DLD1 (cell line): ENCODE data around the gene CPHXL2.

ENCODE experiments used
- in situ Hi-C: cut with HindIII; loops from 2 replicates; pipeline ENCODE4 v1.10.0; 2017; ENCODE audit warnings: low sequenced_read_pairs

Gene CPHXL2

DNA sequence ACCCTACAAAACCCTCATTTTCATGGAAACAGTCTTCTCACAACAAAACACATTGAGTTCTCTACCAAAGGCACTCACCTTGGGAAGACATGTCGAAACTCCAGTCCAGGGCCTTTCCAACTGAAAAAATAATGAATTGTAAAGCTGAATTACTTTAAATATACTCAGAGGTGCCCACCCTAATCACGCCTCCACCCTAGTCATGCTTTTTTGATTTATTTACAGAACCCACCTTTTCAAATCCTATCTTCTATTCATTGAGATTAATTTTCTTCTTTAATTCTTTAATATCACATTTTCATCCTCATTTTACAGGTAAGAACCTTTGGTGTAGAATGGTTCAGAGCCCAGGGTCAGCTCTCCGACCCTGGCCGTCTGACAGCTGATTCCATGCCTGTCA lies at the start of gene CPHXL2:
CPHXL2 (minus strand) TSS at position 101 of the 400 bp plus-strand sequence; CDS start at position 91, 10 bp downstream.
- in situ Hi-C loops: no loop called here

DNA sequence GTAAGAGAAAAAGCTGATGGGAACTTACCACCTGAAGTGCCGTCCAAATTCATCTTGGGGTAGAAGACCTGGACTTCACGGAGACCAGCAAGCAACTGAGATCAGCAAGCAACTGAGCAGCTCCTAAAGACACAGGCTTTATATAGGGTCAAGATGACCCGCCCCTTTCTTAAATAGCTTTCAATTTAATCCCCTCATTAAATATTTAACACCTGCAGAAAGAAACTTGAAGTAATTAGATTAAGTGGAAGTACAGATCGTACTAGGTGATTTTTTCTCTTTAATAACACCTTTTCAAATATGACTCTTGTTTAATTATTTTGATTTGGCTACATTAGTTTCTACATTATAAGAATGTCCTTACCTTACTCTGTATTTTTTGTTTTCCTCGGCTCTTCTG lies 49.6 kb upstream of the CPHXL2 start, which contains the start of gene CPHXL:
CPHXL (minus strand) TSS at position 101 of the 400 bp plus-strand sequence; CDS start at position 53, 48 bp downstream.
- in situ Hi-C loops: no loop called here

DNA sequence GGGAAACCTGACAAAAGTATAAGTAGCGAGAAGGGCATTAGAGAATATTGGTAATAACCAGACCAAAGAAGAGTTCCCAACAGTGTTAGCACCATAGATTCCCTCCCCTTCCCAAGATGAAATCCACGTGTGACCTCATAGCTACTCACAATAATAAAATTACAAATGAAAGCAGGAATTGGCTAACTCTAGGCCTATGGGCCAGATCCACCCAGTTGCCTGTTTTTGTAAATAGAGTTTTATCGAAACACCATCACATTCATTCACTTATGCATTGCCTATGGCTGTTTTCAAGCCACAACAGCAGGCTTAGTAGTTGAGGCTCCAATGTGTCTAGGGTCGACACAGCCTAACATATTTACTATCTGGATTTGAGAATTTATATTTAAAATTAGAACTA lies 41.6 kb upstream of the CPHXL2 start:
- in situ Hi-C loops: no loop called here

DNA sequence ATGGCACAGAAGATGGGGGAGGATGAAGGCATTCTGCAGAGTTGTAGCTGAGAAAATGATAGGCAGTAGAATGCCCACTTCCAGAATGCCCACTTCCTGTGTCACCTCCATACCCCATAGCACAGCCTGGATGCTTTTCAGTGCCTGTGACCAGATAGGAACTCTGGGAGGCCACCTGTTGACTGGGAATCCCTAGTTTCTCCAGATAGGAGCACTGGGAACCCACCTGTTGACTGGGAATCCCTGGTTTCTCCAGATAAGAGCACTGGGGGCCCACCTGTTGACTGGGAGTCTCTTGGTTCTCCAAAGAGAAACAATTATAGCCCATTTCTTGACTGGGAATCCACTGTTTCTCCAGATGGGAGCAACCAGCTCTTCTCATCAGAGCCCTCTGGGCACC lies 37.9 kb upstream of the CPHXL2 start:
- in situ Hi-C loops: no loop called here

DNA sequence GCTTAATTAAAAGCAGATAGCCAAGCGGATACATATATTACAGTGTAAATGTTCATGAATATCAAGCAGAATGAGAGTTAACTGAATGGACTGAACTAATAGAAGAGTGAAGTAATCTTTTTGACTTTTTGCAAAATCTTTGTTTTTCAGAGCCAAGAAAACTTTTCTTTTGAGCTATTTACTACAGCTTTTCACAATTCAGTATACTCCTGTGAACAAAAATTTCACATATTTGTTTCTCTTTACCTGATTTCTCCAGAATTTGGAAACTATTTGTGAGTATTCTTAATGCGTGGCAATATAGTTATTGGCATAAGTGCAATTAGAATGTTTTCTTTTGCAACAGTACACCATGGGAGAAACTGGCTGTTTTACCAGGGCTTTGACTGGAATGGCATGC lies 33.5 kb upstream of the CPHXL2 start:
- in situ Hi-C loops: no loop called here

DNA sequence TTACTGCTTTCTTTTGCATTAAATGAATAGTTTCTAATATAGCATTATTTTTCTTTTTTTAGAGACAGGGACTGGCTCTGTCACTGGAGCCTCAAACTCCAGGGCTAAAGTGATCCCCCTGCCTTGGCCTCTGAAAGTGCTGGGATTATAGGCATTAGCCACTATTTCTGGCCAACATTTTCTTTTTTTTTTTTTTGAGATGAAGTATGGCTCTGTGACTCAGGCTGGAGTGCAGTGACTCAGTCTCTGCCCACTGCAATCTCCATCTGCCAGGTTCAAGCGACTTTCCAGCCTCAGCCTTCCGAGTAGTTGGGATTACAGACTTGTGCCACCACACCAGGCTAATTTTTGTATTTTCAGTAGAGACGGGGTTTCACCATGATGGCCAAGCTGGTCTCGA lies 26.5 kb upstream of the CPHXL2 start:
- in situ Hi-C loops: no loop called here

DNA sequence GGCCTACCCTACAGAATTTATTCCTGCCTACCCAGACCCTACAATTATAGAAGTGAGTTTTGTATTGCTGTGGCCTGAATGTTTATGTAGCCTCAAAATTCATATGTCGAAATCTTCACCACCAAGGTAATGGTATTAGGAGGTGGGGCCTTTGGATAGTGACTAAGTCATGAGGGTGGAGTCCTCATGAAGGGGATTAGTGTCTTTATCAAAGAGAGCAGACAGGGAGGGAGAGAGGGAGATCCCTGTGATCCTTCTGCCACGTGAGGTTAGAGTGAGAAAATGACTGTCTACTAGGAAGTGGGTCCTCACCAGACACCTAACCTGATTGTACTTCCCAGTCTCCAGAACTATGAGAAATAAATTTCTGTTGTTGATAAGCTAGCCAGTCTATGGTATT lies 25.4 kb upstream of the CPHXL2 start:
- in situ Hi-C loops: no loop called here

DNA sequence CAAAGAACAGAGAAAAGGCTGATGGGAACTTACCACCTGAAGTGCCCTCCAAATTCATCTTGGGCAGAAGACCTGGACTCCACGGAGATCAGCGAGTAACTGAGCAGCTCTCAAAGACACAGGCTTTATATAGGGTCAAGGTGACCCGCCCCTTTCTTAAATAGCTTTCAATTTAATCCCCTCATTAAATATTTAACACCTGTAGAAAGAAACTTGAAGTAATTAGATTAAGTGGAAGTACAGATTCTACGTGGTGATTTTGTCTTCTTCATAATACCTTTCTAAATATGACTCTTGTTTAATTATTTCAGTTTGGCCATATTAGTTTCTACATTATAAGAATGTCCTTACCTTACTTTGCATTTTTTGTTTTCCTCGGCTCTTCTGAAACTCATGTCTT lies 24.6 kb upstream of the CPHXL2 start, which contains the start of gene DUXB:
DUXB (minus strand) TSS at position 101 of the 400 bp plus-strand sequence; CDS start at position 58, 43 bp downstream.
- in situ Hi-C loops: no loop called here

DNA sequence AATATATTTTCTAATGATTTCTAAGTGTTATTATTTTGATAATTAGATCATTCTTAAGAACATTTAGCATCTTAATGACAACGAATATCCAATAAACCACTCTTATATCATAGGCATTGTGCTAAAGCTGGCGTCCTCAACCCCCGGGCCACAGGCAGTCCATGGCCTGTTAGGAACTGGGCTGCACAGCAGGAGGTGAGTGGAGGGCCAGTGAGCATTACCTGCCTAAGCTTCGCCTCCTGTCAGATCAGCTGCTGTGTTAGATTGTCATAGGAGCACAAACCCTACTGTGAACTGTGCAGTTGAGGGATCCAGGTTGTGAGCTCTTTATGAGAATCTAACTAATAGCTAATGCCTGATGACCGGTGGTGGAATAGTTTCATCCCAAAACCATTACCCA lies 20.8 kb upstream of the CPHXL2 start:
- in situ Hi-C loops: no loop called here

DNA sequence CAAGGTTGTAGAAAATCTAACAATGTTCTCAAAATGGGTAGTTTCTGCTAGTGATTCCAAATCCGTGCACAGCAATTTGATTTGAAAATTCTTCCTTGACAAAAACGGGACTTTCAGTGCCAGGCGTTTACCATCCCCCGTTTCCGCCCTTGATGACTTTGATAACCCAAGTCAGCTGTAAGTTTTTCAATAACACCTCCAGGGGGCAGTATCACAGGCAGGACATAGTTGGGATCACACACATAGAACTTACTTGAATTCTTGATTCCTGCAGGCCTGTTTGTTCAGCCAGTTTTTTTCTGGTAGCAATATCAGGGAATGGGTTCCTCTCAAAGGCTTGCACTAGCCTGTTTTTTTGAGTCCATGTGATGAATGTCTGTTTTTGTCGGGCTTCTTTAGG lies 18.9 kb upstream of the CPHXL2 start:
- in situ Hi-C loops: no loop called here

DNA sequence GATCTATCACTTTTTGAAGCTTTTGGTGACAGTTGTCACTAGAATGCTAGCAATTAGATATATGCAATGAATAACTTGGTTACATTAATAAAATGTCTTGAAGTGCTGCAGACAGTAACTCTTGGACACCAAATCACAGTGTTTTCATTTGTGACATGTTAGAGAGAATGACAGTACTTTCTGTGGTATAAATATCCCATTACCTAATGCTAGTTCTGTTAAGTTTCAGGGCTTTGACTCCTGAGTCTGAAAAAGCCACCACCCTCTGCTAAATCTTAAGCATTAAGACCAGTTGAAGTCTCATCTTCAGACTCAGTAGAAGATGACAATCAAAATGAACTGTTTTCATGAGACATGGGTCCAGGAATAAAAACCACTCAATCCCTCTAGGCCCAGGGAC lies 10.6 kb upstream of the CPHXL2 start:
- in situ Hi-C loops: no loop called here

DNA sequence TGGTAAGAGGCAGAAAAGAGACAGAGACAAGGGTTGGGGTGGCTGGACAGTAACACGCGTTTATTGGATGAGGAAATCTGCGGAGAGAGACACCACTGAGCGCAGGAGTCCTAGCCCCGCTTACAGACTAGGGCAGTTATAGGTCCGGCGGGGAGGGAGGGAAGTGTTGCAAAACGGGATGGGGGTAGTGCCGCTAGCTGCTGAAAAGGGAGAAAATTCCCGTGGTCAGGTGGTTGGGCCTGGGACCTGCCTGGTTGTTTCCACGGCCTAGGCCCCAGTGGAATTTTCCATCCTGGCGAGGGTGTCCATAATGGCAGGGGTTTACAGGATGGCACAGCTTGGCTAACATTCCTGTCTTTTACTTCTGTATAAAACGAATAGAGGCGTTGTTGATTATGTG lies 5.5 kb upstream of the CPHXL2 start:
- in situ Hi-C loops: no loop called here

DNA sequence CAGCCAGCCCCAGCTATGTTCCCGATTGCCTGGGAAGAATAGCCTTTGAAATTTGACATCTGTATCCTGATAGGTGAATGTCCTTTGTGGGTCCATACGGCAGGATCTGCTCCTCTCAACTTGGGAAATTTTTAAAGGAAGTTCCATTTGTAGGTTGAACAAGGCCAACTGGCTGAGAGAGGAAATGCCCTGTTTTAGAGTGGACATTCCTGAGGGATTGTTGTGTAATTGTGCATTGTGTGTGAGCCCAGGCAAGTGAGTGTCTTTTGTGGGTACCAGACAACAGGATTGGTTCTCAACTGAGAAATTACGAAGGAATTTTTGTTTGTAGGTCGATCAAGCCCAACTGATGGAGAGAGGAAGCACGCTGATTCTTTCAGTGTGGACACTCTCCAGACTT lies 2.6 kb upstream of the CPHXL2 start:
- in situ Hi-C loops: no loop called here

DNA sequence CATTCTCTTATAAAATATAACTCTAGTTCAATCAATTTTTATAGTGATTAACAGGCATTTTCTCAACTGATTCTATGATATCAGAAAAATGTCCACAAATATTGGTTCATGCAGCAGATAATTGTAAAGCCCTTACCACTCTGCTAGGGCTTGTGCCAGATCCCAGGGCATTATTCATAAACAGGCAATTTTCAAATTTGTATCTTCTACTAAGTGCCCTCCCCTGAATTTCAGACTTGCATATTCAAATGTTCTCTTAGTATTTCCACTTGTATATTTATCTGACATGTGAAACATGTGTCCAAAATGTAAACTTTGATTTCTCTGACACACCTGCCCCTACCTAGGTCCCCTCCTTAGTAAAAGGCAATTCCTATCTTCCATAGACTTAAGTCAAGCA lies 9.3 kb downstream of the CPHXL2 start:
- in situ Hi-C loops: no loop called here

DNA sequence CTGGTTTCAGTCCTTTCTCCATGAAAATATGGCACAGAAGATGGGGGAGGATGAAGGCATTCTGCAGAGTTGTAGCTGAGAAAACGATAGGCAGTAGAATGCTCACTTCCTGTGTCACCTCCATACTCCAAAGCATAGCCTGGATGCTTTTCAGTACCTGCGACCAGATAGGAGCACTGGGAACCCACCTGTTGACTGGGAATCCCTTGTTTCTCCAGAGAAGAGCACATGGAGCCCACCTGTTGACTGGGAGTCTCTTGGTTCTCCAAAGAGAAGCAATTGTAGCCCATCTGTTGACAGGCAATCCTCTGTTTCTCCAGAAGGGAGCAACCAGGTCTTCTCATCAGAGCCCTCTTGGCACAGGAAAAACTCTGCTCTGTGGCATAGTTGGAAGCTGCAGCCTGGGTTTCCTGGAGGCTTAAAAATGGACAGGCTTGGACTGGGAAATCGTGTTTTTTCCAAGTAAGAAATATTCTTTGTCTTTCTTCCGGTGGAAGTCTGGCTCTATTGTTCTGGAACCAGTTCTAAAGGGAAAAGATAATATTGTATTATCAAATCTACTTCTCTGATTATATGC lies 16.0 kb downstream of the CPHXL2 start:
- in situ Hi-C loops: no loop called here

DNA sequence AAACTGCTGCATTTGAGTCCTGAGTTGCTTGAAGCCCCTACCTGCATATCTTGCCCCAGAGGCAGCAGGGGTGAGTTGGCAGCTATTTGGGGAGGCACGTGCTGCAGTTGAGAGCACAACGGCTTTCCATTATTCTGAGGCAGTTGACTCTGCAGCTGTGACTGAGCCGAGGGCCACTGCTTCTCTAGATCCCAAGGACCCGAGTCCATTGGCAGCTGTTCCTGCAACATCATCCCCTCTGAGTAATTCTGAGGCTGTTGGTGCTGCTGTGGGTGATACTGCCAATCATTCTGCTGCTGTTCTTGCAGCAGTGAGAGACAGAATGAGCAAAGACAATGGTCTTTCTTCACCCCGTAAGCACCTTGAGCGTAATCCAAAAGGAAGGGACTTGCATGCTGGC lies 16.5 kb downstream of the CPHXL2 start:
- in situ Hi-C loops: no loop called here

DNA sequence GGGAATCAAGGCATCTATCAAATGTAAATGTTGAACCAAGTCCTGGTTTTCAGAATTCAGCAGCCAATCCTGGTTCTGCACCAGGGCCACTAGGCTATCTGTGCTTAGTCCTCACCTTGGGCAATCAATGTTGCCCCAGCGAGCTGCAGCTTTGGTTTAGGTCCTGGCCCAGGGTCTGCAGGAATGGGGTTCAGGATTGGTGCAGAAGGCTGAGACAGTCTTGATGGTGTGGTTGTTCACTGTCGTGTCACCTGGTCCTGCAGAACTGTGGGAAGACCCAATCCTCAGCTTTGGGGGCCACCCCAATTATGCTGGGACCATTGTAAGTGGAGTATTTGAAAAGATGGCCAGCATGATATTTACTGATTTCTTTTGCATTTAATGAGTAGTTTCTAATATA lies 18.6 kb downstream of the CPHXL2 start:
- in situ Hi-C loops: no loop called here

DNA sequence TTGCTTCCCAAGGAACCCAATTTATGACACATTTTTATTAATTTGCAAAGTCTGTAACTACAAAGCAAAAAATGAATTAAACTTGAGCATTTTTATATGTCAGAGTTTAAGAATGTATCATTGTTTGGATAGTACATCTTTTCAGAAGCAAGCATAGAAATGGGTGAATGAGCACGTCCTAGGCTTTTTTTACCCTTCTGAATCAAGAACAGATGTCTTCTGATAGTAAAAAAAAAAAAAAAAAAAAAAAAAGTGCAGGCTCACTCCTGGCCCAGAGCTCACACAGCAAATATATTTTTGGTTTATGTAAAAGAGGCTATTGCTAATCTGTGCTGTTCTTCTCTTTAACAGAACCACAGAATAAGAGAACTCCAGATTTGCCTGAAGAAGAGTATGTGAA lies 22.9 kb downstream of the CPHXL2 start:
- in situ Hi-C loops: no loop called here

DNA sequence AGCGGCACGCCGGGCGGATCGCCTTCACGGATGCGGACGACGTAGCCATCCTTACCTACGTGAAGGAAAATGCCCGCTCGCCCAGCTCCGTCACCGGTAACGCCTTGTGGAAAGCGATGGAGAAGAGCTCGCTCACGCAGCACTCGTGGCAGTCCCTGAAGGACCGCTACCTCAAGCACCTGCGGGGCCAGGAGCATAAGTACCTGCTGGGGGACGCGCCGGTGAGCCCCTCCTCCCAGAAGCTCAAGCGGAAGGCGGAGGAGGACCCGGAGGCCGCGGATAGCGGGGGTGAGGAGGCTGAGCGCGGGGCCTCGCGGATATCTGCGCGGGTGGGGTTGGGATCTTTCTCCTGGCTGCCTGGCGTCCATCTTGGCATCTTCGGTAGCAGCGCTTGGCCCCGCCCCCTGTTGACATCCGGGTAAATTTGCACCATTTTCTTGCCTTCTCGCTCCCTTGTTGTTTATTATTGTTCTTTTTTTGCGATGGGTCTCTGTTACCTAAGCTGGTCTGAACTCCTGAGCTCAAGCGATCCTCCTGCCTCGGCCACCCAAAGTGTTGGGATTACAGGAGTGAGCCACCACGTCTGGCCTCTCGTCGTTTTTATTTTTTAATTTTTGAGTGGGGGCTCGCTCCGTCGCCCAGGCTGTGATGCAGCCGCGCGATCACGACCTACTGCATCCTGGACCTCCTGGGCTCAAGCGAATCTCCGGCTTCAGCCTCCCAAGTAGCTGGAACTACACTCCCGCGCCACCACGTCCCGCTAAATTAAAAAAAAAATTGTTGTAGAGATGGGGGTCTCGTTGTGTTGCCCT lies 28.3 kb downstream of the CPHXL2 start:
- in situ Hi-C loops: no loop called here

DNA sequence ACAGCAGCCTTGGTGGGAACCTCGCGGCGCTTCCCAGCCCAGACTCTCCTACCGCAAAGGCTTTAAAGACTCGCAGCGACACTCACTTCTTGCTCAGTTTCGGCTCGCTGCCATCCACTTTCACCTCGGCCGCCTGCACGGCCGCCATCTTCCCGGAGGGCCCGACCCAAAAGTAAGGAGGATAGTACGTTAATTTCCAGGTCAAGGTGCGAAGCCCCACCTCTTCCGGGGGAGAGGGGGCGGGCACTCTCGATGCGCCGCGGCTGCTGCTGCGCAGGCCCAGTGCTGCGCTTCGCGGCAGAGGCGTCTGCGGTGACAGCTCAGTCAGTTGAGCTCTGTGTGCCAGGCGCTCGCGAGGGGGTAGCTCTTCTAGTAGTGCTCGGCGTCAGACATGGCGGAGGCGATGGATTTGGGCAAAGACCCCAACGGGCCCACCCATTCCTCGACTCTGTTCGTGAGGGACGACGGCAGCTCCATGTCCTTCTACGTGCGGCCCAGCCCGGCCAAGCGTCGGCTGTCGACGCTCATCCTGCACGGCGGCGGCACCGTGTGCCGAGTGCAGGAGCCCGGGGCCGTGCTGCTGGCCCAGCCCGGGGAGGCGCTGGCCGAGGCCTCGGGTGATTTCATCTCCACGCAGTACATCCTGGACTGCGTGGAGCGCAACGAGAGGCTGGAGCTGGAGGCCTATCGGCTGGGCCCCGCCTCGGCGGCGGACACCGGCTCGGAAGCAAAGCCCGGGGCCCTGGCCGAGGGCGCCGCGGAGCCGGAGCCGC lies 29.1 kb downstream of the CPHXL2 start, which contains the start of the genes KARS1 and TERF2IP:
KARS1 (minus strand) TSS at position 174 of the 773 bp plus-strand sequence; CDS start at position 148, 26 bp downstream.
TERF2IP (plus strand) TSS at position 282 of the 773 bp plus-strand sequence; CDS start at position 392, 110 bp downstream.
- in situ Hi-C loops: no loop called here

DNA sequence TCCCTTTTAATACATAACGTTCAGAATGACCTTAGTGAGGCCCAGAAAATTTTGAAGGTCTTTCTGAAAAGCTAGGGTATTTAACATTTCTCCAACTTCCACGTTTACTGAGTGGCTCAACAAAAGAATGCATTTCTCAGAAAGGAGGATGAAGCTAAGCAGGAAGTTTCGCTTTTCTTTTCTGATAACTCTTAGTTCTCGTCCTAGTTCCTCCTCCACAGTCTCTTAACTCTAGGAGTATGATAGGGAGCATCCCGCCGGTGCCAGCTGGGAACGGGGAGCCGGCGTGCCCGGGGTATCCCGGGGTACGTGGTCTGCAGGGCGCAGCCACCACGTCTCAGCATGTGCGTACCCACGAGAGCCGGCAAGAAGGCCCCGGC lies 29.7 kb downstream of the CPHXL2 start:
- in situ Hi-C loops: no loop called here
